Cardiac muscle cell (in vitro differentiated cells and primary cell): Measurements from ENCODE around the gene TOX4. TPM values are rescaled to one million over a fixed set of nuclear protein-coding genes. Genes with fewer than 3 reads are reported as not detected.
"Not testable (repeated sequence)": the region's sequence is repeated elsewhere in the genome, so short reads cannot be mapped to it uniquely, and the experiment has no call there.

Experiments used
- DNase-seq, 2 donors: peaks; one replicate each; pipeline versions ENCODE4 v3.0.0 to v3.0.0-alpha.2; 2010 to 2017; ENCODE audit warnings: low read depth in 1 of 2, low spot score in 1 of 2
- H3K27ac ChIP-seq: fragments of 200-600 bp; sonication (generic); 2 replicates; pipeline ENCODE4 v1.5.1; 2016
- H3K27me3 ChIP-seq: fragments of 200-600 bp; sonication (generic); 2 replicates; pipeline ENCODE4 v1.6.0; 2016; ENCODE audit warnings: control low read depth
- H3K36me3 ChIP-seq: fragments of 200-600 bp; sonication (generic); 2 replicates; pipeline ENCODE4 v1.5.1; 2016; ENCODE audit warnings: control low read depth
- H3K4me1 ChIP-seq: fragments of 200-600 bp; sonication (generic); 2 replicates; pipeline ENCODE4 v1.8.1; 2017; ENCODE audit warnings: low read depth, mild to moderate bottlenecking, mixed run types
- H3K4me3 ChIP-seq: fragments of 200-600 bp; sonication (generic); 2 replicates; pipeline ENCODE4 v1.5.1; 2016; ENCODE audit warnings: mild to moderate bottlenecking
- H3K9me3 ChIP-seq: fragments of 200-600 bp; sonication (generic); 2 replicates; pipeline ENCODE4 v1.5.1; 2017; ENCODE audit warnings: low read depth, mild to moderate bottlenecking, control low read depth
- polyA plus RNA-seq: library from polyadenylated mRNA; unstranded; fragments of >200 nt; fragmentation: Nextera tagmentation; extraction: Ambion mirVana; gene quantifications from 2 replicates; pipeline ENCODE4 v1.2.1, GENCODE V29; 2016
- total RNA-seq: library from RNA; depleted of rRNA; stranded (reverse); fragments of >200 nt; gene quantifications from 2 replicates; pipeline ENCODE4 v1.2.3, GENCODE V29; 2016
- TF ChIP-seq, protein P1 (sequence below): IDR thresholded peaks from 2 replicates; pipeline ENCODE4 v1.5.1; 2012; ENCODE audit warnings: low read depth, mild to moderate bottlenecking, low read length

TOX4 gene
- total and polyA plus RNA-seq, 2 experiments from 2014 or later = 34.3 to 42.3 TPM

DNA sequence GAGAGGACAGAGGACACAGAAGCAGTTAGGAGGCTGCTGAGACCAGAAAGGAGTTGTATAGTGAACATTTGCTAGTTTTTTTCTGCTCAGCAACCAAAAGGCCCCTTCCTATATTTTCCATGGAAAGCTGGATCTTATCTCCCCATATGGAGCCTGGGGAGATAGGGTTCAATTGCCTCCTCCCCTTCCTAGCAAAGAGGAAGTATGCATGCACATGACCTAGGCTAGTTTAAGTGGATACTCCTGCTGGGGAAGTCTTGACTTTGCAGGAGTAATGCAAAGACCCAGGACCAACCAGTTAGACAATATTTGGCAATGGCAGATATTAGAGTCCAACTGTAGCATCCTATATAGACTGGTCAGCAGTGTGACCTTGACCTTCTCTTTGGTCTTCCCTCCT, 36.1 kb upstream of the TOX4 start:
- Histone ChIP-seq H3K36me3 (no peaks in the 10 kb centered on the region), H3K27ac (peak overlapping the region; percentile 10), H3K9me3 (no peaks in the 10 kb centered on the region), H3K4me3 (no peak overlapping the region), H3K4me1 (peaks cover 13% of the 10 kb centered on the region), H3K27me3 (no peaks in the 10 kb centered on the region)
- DNase-seq = no peak
- TF ChIP-seq, protein P1, sequence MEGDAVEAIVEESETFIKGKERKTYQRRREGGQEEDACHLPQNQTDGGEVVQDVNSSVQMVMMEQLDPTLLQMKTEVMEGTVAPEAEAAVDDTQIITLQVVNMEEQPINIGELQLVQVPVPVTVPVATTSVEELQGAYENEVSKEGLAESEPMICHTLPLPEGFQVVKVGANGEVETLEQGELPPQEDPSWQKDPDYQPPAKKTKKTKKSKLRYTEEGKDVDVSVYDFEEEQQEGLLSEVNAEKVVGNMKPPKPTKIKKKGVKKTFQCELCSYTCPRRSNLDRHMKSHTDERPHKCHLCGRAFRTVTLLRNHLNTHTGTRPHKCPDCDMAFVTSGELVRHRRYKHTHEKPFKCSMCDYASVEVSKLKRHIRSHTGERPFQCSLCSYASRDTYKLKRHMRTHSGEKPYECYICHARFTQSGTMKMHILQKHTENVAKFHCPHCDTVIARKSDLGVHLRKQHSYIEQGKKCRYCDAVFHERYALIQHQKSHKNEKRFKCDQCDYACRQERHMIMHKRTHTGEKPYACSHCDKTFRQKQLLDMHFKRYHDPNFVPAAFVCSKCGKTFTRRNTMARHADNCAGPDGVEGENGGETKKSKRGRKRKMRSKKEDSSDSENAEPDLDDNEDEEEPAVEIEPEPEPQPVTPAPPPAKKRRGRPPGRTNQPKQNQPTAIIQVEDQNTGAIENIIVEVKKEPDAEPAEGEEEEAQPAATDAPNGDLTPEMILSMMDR = no peak

DNA sequence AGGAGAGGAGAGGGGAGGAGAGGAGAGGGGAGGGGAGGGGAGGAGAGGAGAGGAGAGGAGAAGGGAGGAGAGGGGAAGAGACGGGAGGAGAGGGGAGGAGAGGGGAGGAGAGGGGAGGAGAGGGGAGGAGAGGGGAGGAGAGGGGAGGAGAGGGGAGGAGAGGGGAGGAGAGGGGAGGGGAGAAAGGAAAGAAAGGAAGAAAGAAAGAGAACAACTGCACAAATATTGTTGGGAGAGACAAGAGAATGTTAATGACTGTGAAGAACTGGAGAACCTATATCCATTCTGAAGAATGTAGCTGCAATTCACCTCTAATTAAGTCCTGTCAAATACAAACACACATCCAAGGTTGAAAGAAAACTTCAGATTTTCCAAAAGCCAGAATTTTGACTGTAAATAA, 34.3 kb upstream of the TOX4 start:
- not testable (repeated sequence) for H3K4me3 ChIP-seq, H3K27me3 ChIP-seq, H3K9me3 ChIP-seq, H3K27ac ChIP-seq, H3K36me3 ChIP-seq, DNase-seq, H3K4me1 ChIP-seq

DNA sequence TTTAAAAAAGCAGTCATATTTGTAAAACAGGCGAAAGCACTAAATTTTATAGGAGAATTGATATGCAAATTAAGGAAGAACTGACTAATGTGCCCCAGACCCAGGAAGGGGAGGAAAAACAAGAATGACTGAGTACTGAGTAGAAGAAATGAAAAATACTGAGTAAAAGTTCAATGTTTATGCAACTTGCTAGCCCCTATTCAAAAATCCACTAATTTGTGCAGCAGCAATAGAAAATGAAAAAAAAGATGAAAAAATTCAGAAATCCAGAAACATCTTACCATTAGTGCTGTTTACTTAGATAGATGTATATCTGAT, 27.1 kb upstream of the TOX4 start:
- no peaks in the 10 kb centered on the region for H3K9me3 ChIP-seq

DNA sequence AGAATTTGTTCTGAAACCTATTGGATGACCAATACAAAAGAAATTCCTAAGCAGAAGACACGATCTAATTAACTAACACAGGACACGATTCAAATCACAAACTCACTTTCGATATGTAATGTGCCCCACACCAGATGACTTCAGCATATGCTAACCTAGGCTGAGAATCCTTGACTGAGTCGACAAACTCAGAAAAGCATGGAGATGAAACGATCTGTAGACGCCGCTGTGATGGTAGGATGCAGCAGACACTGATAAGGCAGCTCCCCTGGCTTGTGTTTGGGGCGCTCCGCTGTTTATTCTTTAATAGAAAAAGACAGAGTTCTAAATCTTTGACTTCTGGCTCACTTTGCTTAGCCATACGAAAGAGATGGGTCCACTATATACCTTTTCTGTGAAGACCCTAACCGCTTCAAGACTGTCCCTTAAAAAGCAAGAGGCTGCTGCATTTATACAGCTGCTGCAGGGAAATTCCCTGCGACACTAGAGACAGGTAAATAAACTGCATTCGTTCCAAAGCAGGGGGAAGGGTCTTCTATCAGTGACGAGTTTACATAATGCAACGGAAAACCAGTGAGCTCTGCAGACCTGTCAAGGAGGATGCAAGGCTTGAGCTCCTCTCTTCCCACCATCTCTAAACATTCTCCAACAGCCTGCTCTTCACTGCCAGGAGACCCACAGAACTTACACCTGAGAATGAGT, 22.0 kb upstream of the TOX4 start:
- TF ChIP-seq, protein P1 = no peak
- H3K27ac ChIP-seq = peak overlapping the region; percentile 87
- DNase-seq = no peak
- H3K27me3 ChIP-seq = no peaks in the 10 kb centered on the region
- peak overlapping the region; percentile 83 for H3K4me3 ChIP-seq
- H3K4me1 ChIP-seq = peaks cover 7% of the 10 kb centered on the region
- H3K36me3 ChIP-seq = peaks cover 3% of the 10 kb centered on the region
- no peaks in the 10 kb centered on the region for H3K9me3 ChIP-seq

More for the DNA sequence above, 27.1 kb upstream of the TOX4 start:
- peaks cover 5% of the 10 kb centered on the region for H3K4me1 ChIP-seq
- no peak overlapping the region for H3K4me3 ChIP-seq
- DNase-seq = no peak
- no peaks in the 10 kb centered on the region for H3K36me3 ChIP-seq
- no peak overlapping the region for H3K27ac ChIP-seq
- no peaks in the 10 kb centered on the region for H3K27me3 ChIP-seq
- TF ChIP-seq, protein P1 = no peak

DNA sequence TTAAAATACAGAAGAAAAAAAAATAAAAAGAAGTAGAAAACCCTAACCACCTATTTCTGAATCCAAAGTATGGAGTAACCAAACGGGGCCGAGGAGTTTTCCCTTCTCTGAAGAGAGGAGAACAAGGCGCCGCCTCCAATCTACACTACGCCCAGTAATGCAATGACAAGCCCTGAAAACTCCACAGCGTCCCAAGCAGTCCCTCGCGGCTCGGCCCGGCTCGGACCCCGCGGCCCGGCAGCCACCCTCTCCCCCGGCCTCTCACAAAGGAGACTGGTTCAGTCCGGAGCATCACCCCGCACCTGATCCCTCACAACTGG, 21.4 kb upstream of the TOX4 start:
- Histone ChIP-seq H3K9me3 (no peaks in the 10 kb centered on the region), H3K36me3 (peaks cover 3% of the 10 kb centered on the region), H3K4me3 (peak overlapping the region; percentile 83), H3K4me1 (peaks cover 7% of the 10 kb centered on the region), H3K27me3 (no peaks in the 10 kb centered on the region), H3K27ac (peak overlapping the region; percentile 87)
- TF ChIP-seq, protein P1 = no peak
- DNase-seq = peak in 1 of 2 donors; percentile 34

DNA sequence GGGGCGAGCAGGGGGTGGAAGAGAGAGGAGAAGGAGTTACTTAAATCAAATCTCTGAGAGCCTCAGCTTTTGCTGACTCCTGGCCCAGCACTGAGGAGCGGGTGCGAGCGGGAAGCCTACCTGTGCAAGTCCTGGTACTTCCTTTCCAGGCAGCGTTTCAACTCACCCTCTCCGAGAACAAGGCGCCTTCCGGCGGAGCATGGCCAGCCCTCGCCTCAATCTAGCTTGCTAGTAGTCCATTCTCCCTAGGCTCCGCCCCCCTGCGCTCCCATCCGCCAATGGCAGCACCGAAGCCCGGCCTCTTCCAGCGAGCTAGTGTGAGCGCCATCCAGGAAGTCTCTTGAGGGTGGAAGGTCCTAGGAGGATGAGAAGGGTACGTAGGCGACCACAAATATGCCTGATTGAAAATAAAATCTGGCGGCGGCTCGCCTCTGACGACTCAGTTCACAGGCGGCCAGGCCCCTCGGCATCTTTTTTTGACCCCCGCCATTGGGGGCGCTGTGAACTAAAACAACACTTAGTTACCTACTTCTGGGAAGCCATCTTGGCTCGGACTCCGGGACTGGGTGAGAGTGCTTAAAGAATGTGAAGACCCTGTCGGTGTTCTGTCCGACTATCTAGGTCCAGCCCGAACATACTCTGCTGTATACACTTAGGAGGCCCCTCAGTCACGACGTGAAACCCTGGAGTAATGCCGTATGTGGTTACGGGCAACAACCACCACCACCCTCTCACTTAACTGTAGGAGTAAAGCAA, 20.9 kb upstream of the TOX4 start, which contains the start of gene CHD8:
Gene CHD8, minus strand, starts transcription at position 212 of the 756 bp plus-strand sequence. CDS start 24,480 bp downstream, outside the sequence.
- DNase-seq = peak; percentile 100
- H3K9me3 ChIP-seq = no peaks in the 10 kb centered on the region
- peaks cover 7% of the 10 kb centered on the region for H3K4me1 ChIP-seq
- no peaks in the 10 kb centered on the region for H3K27me3 ChIP-seq
- H3K27ac ChIP-seq = peak within 1 kb of the TSS; percentile 97
- TF ChIP-seq, protein P1 = peak; percentile 60
- peak within 1 kb of the TSS; percentile 83 for H3K4me3 ChIP-seq
- peaks cover 7% of the 10 kb centered on the region for H3K36me3 ChIP-seq
